GM19452 (cell line): ENCODE data around the gene C5orf15.
"Not testable (repeated sequence)": the region's sequence is repeated elsewhere in the genome, so short reads cannot be mapped to it uniquely, and the experiment has no call there.

Source experiments
- ATAC-seq: cut with Tn5 transposase; IDR thresholded peaks from one replicate; pipeline ENCODE4 v1.9.1; 2021; ENCODE audit not compliant: unreplicated experiment

C5orf15 gene

DNA sequence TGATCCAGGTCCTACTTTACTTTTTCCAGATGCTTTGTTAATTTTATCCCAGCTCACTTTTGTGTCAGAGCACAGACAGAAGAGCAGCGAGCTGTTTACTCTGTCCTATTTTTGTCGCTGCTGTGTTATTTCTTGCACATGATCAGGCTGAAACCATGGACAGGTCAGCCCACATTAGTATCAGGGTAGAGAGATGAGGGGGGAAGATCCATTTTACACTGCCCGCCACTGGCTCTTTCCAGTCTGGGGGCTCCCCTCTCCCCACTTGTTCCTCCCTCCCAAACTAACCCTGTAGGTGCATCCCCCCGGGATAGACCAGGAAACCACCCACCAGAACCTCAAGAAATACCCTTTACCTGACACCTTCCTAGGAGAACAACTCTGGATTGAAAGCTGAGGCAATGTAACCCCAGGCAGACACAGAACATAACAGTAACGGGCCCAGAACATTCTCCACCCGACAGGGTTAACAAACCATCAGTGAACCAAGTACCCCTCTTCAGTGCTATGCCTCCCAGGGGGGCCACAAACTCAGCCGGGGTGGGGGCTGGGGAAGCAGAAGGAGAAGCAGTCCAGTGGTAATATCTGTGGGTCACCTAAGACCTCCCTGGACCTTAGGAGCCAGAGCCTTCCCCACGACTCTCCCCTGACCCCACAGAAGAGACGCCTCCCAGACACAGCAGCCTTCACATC lies 26.0 kb upstream of the C5orf15 start:
- no peak for ATAC-seq

DNA sequence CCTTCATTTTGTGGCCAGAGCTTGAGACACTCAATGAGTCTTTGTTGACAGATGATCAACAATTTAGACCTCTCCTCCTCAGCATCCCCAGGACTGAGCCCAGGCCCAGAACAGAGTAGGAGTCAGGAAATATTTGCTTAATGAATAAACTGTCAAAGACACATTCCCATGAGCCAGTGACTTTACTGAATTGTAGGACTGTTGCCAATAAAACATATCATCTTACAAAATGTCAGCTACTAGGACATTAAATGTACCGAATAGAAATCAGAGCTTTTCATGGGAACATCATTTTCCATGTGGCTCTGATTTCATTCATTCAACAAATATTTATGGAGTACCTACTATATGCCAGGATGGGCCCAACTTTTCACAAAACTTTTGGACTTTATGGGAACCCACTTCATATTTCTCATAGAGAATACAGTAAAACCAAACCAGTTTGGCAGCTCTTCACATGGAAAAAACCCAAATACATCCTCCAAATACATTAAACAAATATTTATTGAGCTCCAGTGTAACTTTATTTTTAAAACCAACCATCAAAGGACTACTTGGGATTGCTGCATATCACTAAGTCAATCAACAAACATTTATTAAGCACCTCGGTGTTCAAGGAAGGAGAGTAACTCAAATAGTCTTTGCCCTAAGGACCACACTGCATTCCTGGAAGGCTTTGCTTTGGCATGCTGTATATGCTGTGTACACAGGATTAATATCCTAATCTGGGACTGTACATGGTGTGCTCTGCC lies 24.9 kb upstream of the C5orf15 start:
- ATAC-seq: no peak

- ATAC-seq: no peak
These were observed 24.2 kb upstream of the C5orf15 start for GRCh38 chr5:133992429-133993155.

DNA sequence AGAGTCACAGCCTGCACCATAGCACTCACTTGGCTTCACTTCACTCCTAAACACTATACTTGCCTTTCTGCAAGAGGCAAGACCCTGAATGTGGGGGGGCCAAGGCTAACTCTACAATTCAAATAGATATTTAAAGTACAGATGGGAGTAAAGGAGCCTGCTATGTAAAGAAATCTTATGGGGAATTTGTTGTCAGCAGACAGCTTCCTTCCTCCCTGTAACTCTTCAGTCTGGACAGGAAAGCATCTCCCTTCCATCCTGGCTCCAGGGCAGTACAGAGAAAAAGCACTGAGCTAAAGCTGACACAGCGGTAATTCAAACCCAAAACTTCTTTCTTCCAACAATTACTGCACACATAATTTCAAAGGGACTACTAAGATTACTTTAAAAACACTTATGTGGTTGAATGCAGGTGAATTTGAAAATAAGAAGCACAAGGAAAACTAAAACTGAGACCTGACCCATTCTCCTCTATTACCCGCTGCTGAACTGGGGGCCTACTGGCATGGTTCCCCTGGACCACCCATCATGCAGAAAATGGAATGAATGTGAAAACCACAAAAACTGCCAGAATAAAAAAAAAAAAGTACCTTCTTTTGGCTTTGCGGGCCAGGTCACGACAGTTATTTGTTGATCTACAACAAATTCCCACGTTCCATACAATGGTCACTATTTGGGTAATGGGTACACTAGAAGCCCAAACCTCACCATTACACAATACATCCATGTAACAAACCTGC lies 22.9 kb upstream of the C5orf15 start:
- no peak for ATAC-seq

- no peak for ATAC-seq
These were observed 22.0 kb upstream of the C5orf15 start for GRCh38 chr5:133990396-133990795.

GRCh38 chr5:133985540-133986180 lies 17.2 kb upstream of the C5orf15 start:
- no peak for ATAC-seq

- no peak for ATAC-seq
These were observed 15.2 kb upstream of the C5orf15 start for GRCh38 chr5:133983674-133984073.

GRCh38 chr5:133981714-133982113 lies 13.3 kb upstream of the C5orf15 start:
- ATAC-seq: no peak

GRCh38 chr5:133980652-133981051 lies 12.2 kb upstream of the C5orf15 start:
- ATAC-seq: no peak

- ATAC-seq: no peak
These were observed 10.5 kb upstream of the C5orf15 start for GRCh38 chr5:133978943-133979342.

DNA sequence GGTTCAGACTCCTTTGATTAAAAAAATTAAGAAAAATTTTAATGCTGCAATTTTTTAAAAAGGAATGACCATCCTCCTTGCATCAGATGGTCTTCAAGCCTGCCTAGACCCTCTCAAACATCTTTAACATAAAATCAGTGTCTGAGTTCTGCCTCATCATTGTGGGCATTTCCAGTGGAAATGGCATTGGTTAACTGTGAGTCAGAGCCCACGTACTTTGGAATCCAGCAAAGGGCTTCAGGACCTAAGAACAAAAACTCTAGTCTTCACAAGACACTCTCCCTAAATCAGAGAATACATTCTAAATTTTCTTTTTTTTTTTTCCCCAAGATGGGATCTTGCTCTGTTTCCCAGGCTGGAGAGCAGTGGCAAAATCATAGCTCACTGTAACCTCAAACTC lies 9.4 kb upstream of the C5orf15 start:
- no peak for ATAC-seq

DNA sequence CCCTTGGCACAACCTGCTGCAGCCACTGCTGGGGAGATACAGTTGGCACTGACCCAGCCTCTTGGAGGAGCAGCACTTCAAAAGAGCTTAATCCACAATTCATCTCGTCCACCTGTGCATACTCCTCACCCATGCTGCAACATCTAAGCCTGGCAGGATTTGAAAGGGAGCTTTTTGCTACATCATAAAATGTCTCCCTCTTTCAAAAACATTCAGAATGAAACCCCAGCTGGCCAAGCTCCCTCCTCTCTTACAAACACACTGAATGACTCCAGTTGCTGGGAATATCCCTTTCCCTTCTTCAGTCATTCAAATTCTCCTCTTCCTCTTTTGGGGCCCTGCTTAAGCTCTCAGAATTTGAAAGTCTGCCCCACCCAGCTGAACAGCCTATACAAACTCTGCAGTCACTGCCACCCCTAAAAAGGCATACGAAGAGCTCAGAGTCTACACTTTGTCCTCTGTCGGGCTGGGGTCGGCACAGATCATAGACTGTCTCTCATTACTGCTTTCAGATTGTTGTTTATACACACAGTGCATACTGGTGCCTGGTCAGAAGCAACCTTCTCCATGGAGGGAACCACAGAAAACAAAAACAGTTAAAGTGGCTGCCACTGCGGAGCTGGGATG lies 8.8 kb upstream of the C5orf15 start:
- no peak for ATAC-seq

GRCh38 chr5:133975546-133975945 lies 7.1 kb upstream of the C5orf15 start:
- not testable (repeated sequence) for ATAC-seq

GRCh38 chr5:133974142-133974541 lies 5.7 kb upstream of the C5orf15 start:
- ATAC-seq: no peak

GRCh38 chr5:133970325-133970909 lies 2.0 kb upstream of the C5orf15 start:
- no peak for ATAC-seq

- ATAC-seq: no peak
These were observed 1.4 kb upstream of the C5orf15 start for GRCh38 chr5:133969654-133970324.

- no peak for ATAC-seq
These were observed 674 bp downstream of the C5orf15 start for GRCh38 chr5:133967698-133968203.

DNA sequence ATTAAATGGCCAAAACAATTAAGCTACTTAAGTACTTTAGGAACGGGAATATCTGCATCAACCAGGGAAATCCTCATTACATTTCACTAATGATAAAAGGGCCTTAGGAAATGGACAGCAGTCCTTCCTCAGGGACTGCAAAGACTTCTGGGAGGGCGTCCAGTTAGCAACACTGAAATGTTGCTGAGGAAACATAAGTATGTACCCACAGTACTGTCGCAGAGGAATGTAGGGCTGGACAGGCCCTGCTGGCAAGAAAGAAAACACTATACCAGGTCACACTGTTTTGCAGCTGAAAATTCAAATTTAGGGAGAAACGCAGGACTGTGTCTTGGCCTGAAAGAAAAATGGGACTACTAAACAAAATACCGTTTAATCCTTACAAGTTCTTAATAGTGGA lies 1.3 kb downstream of the C5orf15 start:
- ATAC-seq: no peak

DNA sequence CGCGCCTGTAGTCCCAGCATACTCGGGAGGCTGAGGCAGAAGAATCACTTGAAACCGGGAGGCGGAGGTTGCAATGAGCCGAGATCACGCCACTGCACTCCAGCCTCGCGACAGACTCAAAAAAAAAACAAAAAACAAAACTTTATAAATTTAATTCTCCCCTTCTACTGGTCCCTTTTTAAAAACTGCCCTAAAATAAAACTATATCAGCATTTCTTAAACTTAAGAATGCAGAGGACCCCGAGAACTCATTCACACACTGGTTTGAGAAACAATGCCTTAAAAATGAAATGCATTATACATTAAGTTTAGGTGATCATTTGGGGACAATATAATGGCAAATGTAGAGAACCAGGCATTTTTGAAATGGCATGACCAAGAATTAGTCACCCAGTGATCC lies 2.3 kb downstream of the C5orf15 start:
- no peak for ATAC-seq
